ENCODE measurements around the gene IL10RB.

Gene IL10RB

DNA sequence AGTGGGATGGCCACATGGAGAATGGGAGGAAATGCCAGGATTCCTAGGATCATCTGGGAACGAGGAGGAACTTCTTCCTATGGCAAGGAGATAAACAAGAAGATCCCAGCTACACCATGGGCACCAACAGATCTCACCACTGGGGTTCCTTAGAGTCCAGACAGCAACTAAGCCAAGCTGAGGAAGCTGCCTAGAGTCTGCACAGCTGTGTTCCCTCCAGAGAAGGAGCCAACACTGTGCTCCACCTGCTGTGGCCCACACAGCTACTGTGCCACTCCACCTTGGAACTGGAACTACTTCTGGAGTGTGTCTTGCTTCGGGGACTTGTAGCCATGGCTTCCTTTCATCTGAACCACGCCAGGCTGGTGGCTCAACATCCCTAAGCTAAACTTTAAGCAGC lies 64.6 kb downstream of the IL10RB start:
- Histone ChIP-seq H3K4me3 (ENCODE audit: extremely low read depth, insufficient read depth, low read length, poor library complexity, severe bottlenecking) (no peak overlapping the region), H3K36me3 (ENCODE audit: control insufficient read depth, insufficient read depth, low read length) (peaks cover 44% of the 10 kb centered on the region), H3K27ac (ENCODE audit: low read depth, low read length, severe bottlenecking) (no peak overlapping the region), H3K4me1 (ENCODE audit: control insufficient read depth, insufficient read depth, low read length, poor library complexity, severe bottlenecking) (peaks cover 9% of the 10 kb centered on the region), H3K9me3 (ENCODE audit: control insufficient read depth, low read length) (peaks cover 24% of the 10 kb centered on the region)
- WGBS, 2 experiments (ENCODE audit: insufficient coverage in 2 of 2), result 92 to 100% methylated on average over 2 of the region's 3 CpGs

DNA sequence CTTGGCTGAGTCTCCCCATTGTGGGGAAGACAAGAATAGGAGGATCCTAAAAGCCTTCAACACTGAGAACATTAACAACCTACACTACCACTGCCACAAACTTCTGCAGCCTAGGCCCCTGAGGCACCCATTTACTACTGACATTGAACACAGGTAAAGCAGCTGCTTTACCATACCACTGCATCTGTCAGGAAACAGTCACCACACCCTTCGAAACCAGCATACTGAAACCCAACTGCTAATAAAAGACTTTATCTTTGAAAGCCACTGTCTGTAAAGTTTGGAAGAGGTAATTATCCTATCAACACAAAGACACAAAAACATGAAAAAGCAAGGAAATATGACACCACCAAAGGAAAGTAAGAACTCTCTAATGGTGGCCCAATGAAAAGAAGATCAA lies 66.0 kb downstream of the IL10RB start:
- H3K36me3 ChIP-seq (ENCODE audit: control insufficient read depth, insufficient read depth, low read length), result peaks cover 45% of the 10 kb centered on the region
- peaks cover 24% of the 10 kb centered on the region for H3K9me3 ChIP-seq (ENCODE audit: control insufficient read depth, low read length)
- H3K4me1 ChIP-seq (ENCODE audit: control insufficient read depth, insufficient read depth, low read length, poor library complexity, severe bottlenecking), result peaks cover 9% of the 10 kb centered on the region
- H3K4me3 ChIP-seq (ENCODE audit: extremely low read depth, insufficient read depth, low read length, poor library complexity, severe bottlenecking), result no peak overlapping the region
- WGBS, 2 experiments (ENCODE audit: insufficient coverage in 2 of 2), result no CpG with 5 or more reads among the region's 1 CpG
- H3K27ac ChIP-seq (ENCODE audit: low read depth, low read length, severe bottlenecking), result no peak overlapping the region

DNA sequence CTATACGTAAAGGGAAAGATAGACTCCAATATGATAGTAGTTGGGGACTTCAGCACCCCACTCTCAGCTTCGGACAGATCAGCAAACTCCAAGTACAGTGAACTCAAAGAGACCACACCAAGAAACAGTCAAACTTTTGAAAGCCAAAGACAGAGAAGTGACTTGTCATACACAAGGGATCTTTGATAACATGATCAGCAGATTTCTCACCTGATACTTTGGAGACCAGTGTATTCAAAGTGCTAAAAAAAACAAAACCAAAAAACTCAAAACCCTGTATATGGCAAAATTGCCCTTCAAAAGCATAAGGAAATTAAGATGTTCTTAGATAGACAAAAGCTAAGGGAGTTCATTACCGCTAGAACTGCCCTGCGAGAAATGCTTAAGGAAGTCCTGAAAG lies 68.0 kb downstream of the IL10RB start:
- 80 to 83% methylated on average over 2 to 3 of the region's 4 CpGs for WGBS, 2 experiments (ENCODE audit: insufficient coverage in 2 of 2)
- Histone ChIP-seq H3K36me3 (ENCODE audit: control insufficient read depth, insufficient read depth, low read length) (peaks cover 42% of the 10 kb centered on the region), H3K4me3 (ENCODE audit: extremely low read depth, insufficient read depth, low read length, poor library complexity, severe bottlenecking) (no peak overlapping the region), H3K9me3 (ENCODE audit: control insufficient read depth, low read length) (peaks cover 24% of the 10 kb centered on the region), H3K4me1 (ENCODE audit: control insufficient read depth, insufficient read depth, low read length, poor library complexity, severe bottlenecking) (no peaks in the 10 kb centered on the region), H3K27ac (ENCODE audit: low read depth, low read length, severe bottlenecking) (no peak overlapping the region)

DNA sequence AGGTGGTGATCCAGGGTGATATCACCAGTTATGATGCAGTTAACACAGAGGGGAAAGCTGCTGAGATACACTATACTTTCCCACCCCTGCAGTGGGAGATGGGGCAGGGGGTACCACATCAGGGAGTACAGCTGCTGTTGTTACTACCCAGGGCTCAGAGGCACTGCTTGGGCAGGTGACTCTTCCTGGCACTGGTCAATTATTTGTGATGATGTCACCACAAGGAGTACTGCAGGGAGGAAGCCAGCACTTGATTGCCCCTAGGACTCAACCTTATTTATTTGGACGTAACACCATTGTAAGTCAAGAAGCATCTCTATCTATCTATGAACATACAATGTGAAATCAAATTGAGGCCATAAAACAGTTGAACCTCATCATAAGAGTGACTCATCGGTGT lies 68.7 kb downstream of the IL10RB start:
- no CpG with 5 or more reads among the region's 2 CpGs for WGBS, 2 experiments (ENCODE audit: insufficient coverage in 2 of 2)
- Histone ChIP-seq H3K9me3 (ENCODE audit: control insufficient read depth, low read length) (peaks cover 24% of the 10 kb centered on the region), H3K4me3 (ENCODE audit: extremely low read depth, insufficient read depth, low read length, poor library complexity, severe bottlenecking) (no peak overlapping the region)

DNA sequence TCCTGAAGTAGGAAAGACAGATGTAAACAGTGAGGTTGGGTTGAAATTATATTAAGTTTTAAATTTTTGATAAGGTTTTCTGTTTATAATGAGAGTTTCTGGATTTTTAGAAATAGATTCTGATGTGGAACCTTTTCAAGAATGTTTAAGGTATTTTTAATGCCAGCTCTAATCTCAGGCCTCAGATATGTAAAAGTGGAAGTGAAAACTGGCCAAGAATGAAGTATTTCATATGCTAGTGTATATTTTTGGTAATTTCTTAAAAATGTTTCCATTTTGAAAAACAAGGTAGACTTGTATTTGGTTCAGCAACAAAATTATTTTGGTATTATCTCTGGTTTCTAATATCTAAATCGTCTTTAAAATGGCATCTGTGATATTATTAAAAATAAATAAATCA lies 73.0 kb downstream of the IL10RB start:
- no CpG with 5 or more reads among the region's 1 CpG for WGBS, 2 experiments (ENCODE audit: insufficient coverage in 2 of 2)
- no peak overlapping the region for H3K4me3 ChIP-seq (ENCODE audit: extremely low read depth, insufficient read depth, low read length, poor library complexity, severe bottlenecking)
- H3K36me3 ChIP-seq (ENCODE audit: control insufficient read depth, insufficient read depth, low read length), result peaks cover 40% of the 10 kb centered on the region

More for the DNA sequence above, 68.7 kb downstream of the IL10RB start:
- no peak overlapping the region for H3K27ac ChIP-seq (ENCODE audit: low read depth, low read length, severe bottlenecking)
- H3K36me3 ChIP-seq (ENCODE audit: control insufficient read depth, insufficient read depth, low read length), result peaks cover 41% of the 10 kb centered on the region
- no peaks in the 10 kb centered on the region for H3K4me1 ChIP-seq (ENCODE audit: control insufficient read depth, insufficient read depth, low read length, poor library complexity, severe bottlenecking)

DNA sequence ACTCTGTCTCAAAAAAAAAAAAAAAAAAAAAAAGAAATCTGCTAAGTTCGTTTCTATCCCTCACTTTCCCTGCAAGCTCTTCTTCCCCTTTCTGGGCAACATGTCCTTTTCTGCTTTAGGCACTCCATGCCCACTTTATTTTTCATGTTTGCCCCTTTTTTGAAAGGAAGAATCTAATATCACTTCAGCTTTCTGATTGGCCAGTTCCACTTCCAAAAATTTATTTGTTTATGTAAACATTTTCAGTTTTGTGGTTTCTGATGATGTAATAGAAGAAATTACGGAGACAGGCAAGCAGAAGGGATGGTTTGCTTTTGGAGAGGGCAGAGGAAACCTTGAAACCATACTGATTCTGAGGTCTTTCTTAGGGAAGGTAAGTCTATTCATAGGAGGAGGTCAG lies 73.8 kb downstream of the IL10RB start:
- H3K9me3 ChIP-seq (ENCODE audit: control insufficient read depth, low read length), result no peaks in the 10 kb centered on the region
- WGBS, 2 experiments (ENCODE audit: insufficient coverage in 2 of 2), result 92 to 100% methylated on average over 1 of the region's 2 CpGs
- H3K4me1 ChIP-seq (ENCODE audit: control insufficient read depth, insufficient read depth, low read length, poor library complexity, severe bottlenecking), result no peaks in the 10 kb centered on the region
- H3K4me3 ChIP-seq (ENCODE audit: extremely low read depth, insufficient read depth, low read length, poor library complexity, severe bottlenecking), result no peak overlapping the region
- H3K27ac ChIP-seq (ENCODE audit: low read depth, low read length, severe bottlenecking), result no peak overlapping the region
- peaks cover 41% of the 10 kb centered on the region for H3K36me3 ChIP-seq (ENCODE audit: control insufficient read depth, insufficient read depth, low read length)

More for the DNA sequence above, 73.0 kb downstream of the IL10RB start:
- H3K27ac ChIP-seq (ENCODE audit: low read depth, low read length, severe bottlenecking), result no peak overlapping the region
- H3K9me3 ChIP-seq (ENCODE audit: control insufficient read depth, low read length), result no peaks in the 10 kb centered on the region
- no peaks in the 10 kb centered on the region for H3K4me1 ChIP-seq (ENCODE audit: control insufficient read depth, insufficient read depth, low read length, poor library complexity, severe bottlenecking)

DNA sequence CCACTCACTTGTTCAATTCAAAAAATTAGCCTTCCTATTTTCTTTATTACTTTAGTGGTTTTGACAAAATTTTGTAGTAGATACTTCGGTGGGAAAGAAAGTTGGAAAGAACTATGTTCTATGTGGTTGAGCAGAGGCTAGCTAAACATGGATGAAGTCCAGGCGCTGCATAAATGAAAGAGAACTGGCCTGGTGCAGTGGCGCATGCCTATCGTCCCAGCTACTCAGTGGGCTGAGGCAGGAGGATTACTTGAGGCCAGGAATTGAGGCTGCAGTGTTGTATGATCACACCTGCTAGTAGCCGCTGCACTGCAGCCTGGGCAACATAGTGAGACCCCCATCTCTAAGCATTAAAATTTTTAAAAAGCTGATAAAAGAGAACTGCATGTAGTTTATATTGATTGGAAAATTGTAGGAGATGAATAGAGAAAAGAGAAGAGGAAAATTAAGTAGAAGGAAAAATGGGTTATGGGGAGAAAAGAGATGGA lies 79.6 kb downstream of the IL10RB start:
- Histone ChIP-seq H3K36me3 (ENCODE audit: control insufficient read depth, insufficient read depth, low read length) (peaks cover 66% of the 10 kb centered on the region), H3K4me1 (ENCODE audit: control insufficient read depth, insufficient read depth, low read length, poor library complexity, severe bottlenecking) (no peaks in the 10 kb centered on the region), H3K4me3 (ENCODE audit: extremely low read depth, insufficient read depth, low read length, poor library complexity, severe bottlenecking) (no peak overlapping the region), H3K9me3 (ENCODE audit: control insufficient read depth, low read length) (no peaks in the 10 kb centered on the region), H3K27ac (ENCODE audit: low read depth, low read length, severe bottlenecking) (no peak overlapping the region)
- 95 to 100% methylated on average over 2 to 4 of the region's 5 CpGs for WGBS, 2 experiments (ENCODE audit: insufficient coverage in 2 of 2)

All from mesodermal cell (in vitro differentiated cells).